BJ (cell line): ENCODE results near the gene ZDHHC19. TPM values are rescaled to one million over a fixed set of nuclear protein-coding genes. Genes with fewer than 3 reads are reported as not detected.

ENCODE experiments used
- CTCF ChIA-PET: fragments of 350-600 bp; formaldehyde crosslinking; extraction: SDS; loops from one replicate; lab custom pipeline; 2021; ENCODE audit warnings: antibody characterized with exemption, inconsistent platforms; lab: Yijun Ruan, JAX
- POLR2A ChIA-PET: fragments of 300-600 bp; sonication (Branson Sonifier 250); formaldehyde crosslinking; extraction: SDS; loops from one replicate; lab custom pipeline; 2021; ENCODE audit warnings: antibody characterized with exemption; lab: Charles Lee
- DNase-seq: peaks from one replicate; pipeline ENCODE4 v3.0.0-alpha.2; 2011; ENCODE audit warnings: low read depth
- H3K27me3 ChIP-seq: 2 replicates; pipeline ENCODE4 v1.6.0; 2011; ENCODE audit warnings: low read length; ENCODE audit not compliant: control insufficient read depth, insufficient read depth
- H3K36me3 ChIP-seq: 2 replicates; pipeline ENCODE4 v1.5.1; 2011; ENCODE audit warnings: low read length; ENCODE audit not compliant: control insufficient read depth, insufficient read depth
- H3K4me3 ChIP-seq: 2 replicates; pipeline ENCODE4 v1.5.1; 2011; ENCODE audit warnings: low read depth, mild to moderate bottlenecking, control low read depth, low read length
- polyA plus RNA-seq: library from polyadenylated mRNA; depleted of rRNA; stranded (reverse); fragments of >200 nt; gene quantifications from 2 replicates; pipeline ENCODE4 v1.2.3, GENCODE V29; 2011
- TF ChIP-seq, protein P1 (sequence below): IDR thresholded peaks from 2 replicates; pipeline ENCODE4 v1.5.1; 2011; ENCODE audit warnings: low read depth, mild to moderate bottlenecking, control low read depth, inconsistent platforms, low read length, moderate library complexity; ENCODE audit not compliant: insufficient read depth

ZDHHC19 gene
- polyA plus RNA-seq, 1 experiment, result not detected

DNA sequence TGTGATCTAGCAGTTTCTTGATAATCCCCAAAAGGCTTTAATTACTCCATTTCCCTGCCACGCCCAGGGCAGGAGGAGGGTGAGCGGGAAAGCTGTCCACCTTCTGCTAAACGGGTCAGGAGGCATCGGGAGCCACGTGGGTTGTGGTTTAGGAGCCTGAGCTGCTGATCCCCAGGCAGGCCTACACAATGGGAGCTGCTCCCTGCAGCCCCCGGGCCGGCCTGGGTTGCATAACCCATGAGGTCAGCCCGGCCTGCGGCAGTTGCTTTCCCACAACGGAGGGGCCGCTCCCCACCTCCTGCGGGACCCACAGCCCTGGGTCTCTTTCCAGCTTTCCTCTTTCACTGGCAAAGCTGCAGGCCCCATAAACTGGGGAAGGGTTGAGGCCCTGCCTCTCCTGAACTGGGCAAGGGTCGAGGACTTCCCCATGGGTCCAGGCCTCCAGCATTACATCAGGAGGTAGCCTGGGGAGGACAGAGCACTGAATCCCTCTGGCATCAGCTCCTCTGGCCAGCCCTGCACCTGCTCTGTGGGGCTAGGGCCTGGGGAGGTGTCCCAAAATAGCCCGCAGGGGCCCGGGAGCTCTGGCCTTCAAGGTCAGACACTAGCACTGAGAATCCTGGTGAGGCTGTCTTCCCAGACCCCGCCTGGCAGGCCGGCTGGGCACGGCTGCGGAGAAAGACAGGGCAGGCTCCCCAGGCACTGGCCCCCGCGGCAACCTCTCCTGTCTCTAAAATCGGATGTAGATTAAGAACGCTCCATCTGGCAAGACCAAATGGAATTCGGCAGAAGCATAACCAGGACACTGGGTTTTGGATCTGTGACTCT is 47.3 kb downstream of the ZDHHC19 start:
- Histone ChIP-seq H3K36me3 (no peaks in the 10 kb centered on the region), H3K27me3 (no peaks in the 10 kb centered on the region), H3K4me3 (no peak overlapping the region)
- DNase-seq, result no peak
- ChIA-PET CTCF (no interaction called here), POLR2A (no interaction called here)
- TF ChIP-seq, protein P1, sequence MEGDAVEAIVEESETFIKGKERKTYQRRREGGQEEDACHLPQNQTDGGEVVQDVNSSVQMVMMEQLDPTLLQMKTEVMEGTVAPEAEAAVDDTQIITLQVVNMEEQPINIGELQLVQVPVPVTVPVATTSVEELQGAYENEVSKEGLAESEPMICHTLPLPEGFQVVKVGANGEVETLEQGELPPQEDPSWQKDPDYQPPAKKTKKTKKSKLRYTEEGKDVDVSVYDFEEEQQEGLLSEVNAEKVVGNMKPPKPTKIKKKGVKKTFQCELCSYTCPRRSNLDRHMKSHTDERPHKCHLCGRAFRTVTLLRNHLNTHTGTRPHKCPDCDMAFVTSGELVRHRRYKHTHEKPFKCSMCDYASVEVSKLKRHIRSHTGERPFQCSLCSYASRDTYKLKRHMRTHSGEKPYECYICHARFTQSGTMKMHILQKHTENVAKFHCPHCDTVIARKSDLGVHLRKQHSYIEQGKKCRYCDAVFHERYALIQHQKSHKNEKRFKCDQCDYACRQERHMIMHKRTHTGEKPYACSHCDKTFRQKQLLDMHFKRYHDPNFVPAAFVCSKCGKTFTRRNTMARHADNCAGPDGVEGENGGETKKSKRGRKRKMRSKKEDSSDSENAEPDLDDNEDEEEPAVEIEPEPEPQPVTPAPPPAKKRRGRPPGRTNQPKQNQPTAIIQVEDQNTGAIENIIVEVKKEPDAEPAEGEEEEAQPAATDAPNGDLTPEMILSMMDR, result no peak

DNA sequence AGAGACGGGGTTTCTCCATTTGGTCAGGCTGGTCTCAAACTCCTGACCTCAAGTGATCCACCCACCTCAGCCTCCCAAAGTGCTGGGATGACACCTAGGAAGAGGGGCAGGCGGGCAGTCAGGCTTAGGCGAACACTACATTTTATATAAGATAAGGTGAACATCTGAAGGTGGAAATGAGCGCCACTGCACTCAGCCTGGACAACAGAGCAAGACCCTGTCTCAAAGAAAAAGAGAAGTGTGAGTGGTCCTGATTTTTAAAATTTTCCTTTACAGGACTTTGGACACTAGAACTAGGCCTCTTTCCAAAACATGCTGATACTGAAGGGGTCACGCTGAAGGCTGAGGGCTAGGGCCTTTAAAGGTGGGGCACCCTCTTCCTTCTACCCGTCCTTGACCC is 48.0 kb downstream of the ZDHHC19 start:
- no peaks in the 10 kb centered on the region for H3K36me3 ChIP-seq
- CTCF ChIA-PET, result no interaction called here
- TF ChIP-seq, protein P1, result no peak
- POLR2A ChIA-PET, result no interaction called here
- no peak overlapping the region for H3K4me3 ChIP-seq
- no peaks in the 10 kb centered on the region; the same call in 1 of the 2 replicates for H3K27me3 ChIP-seq
- DNase-seq, result no peak

DNA sequence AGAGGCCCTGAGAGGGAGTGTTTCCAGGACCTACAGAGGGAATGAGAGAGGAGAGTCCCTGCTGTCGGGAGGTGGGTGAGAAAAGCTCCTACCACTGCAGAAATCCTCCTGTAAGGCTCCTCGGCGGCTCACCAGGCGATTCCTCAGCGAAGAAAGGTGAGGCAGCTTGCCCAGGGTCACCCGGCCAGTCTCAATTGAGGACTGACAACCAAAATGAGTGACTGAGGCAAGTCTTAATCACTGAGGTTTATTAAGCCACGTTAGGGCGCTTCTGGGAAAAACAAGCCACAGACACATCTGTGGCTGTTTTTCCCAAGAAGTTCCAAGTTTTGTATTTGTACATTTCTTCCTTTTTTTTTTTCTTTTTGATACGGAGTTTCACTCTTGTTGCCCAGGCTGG is 48.5 kb downstream of the ZDHHC19 start:
- ChIA-PET CTCF (no interaction called here), POLR2A (no interaction called here)
- Histone ChIP-seq H3K4me3 (no peak overlapping the region), H3K36me3 (no peaks in the 10 kb centered on the region), H3K27me3 (no peaks in the 10 kb centered on the region; the same call in 1 of the 2 replicates)
- DNase-seq, result no peak
- TF ChIP-seq, protein P1, result no peak

DNA sequence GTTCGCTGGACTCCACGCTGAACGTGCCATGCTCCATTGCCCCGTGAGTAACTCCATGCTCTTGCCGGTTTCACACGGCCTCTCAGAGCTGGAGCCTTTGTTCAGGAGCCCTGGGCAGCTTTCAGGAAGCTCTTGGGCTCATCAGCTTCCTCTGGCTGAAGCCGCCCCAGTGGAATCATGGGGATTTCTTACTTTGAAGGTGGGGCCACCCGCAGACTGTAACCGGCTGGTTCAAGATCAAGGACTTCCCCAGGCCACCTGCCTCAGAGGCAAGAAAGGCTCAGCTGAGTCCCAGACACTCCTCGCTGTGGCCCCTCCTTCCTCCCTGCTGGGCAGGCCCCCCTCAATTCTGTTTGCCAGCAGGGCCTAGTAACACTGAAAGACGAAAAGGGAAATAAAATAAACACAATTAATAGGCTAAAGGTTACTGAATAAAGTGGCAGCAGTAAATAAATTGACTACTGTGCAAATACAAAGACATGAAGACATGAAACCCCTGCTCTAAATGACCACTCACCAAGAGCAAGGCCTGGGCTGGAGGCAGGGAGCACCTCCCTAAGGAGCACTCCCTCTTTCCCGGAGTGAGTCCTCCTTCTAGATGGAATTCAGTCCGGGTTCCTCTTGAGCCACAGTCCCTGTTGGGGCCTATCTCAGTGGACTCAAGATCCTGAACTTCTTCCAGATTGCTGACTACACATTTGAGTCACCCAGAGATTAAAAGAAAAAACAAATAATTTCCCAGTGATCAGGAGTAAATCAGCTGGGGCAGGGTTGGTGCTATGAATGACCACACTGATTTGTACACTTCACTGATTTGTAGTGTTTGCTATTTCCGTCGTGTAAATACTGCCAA is 51.0 kb downstream of the ZDHHC19 start:
- TF ChIP-seq, protein P1, result no peak
- ChIA-PET POLR2A (no interaction called here), CTCF (interaction anchor here (0.5 kb wide), 1 partner anchor 44 kb away, joined by 3 read pairs; no protein-coding TSS in a partner anchor)
- DNase-seq, result no peak
- H3K4me3 ChIP-seq, result no peak overlapping the region
- no peaks in the 10 kb centered on the region for H3K36me3 ChIP-seq
- H3K27me3 ChIP-seq, result no peaks in the 10 kb centered on the region; the same call in 1 of the 2 replicates

DNA sequence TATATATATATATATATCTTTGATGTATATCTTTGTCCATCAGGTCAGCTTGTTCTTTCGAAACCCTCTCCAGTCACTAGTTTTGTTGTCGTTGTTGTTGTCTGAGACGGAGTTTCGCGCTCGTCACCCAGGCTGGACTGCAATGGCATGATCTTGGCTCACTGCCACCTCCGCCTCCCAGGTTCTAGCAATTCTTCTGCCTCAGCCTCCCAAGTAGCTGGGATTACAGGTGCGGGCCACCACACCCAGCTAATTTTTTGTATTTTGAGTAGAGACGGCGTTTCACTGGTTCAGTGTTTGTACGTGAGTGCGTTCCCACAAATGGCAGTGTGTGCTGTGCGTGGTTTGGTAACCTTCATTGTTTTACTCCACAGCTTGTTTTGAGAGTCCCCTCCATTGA is 51.7 kb downstream of the ZDHHC19 start:
- Histone ChIP-seq H3K4me3 (no peak overlapping the region), H3K27me3 (no peaks in the 10 kb centered on the region; the same call in 1 of the 2 replicates), H3K36me3 (no peaks in the 10 kb centered on the region)
- DNase-seq, result no peak
- POLR2A ChIA-PET, result no interaction called here
- CTCF ChIA-PET, result interaction anchor here (0.5 kb wide), 1 partner anchor 43 kb away, joined by 3 read pairs; no protein-coding TSS in a partner anchor
- TF ChIP-seq, protein P1, result no peak
